ENCODE results near the gene TMX4.

TMX4 gene

GRCh38 chr20:7930343-7930742 lies 89.2 kb downstream of the TMX4 start:
- H3K4me3 ChIP-seq (ENCODE audit: low read depth, low read length) = no peak overlapping the region
- no peak for TF ChIP-seq CTCF (IDR thresholded peaks at IDR 0.05; ENCODE audit: borderline replicate concordance, insufficient read depth, low read depth, low read length)
